ENCODE results near the gene U2AF1L4. TPM values are rescaled to one million over a fixed set of nuclear protein-coding genes. Genes with fewer than 3 reads are reported as not detected.
A peak's percentile ranks its signal among the peaks of the same experiment; 100 is the strongest.

The U2AF1L4 gene
- total RNA-seq, 1 donor = 5.8 TPM

- Histone ChIP-seq H3K4me2 (ENCODE audit: insufficient read depth, low read length) (no peak within 1 kb of the TSS), H3K36me3 (ENCODE audit: insufficient read depth, low read length) (no peaks in the 10 kb centered on the region), H2AFZ (ENCODE audit: low read length) (no peak within 1 kb of the TSS), H3K79me2 (ENCODE audit: insufficient read depth, low read length) (no peaks in the 10 kb centered on the region), H3K4me1 (ENCODE audit: insufficient read depth, low read length) (peaks cover 6% of the 10 kb centered on the region), H3K27ac (ENCODE audit: low read depth, low read length) (no peak within 1 kb of the TSS), H3K27me3 (ENCODE audit: insufficient read depth, low read length) (no peaks in the 10 kb centered on the region), H3K4me3 (ENCODE audit: insufficient read depth, low read length) (no peak within 1 kb of the TSS), H4K20me1 (ENCODE audit: insufficient read depth, low read length) (no peaks in the 10 kb centered on the region), H3K9me3 (ENCODE audit: low read depth, low read length) (no peaks in the 10 kb centered on the region)
- no peak for TF ChIP-seq CTCF (IDR thresholded peaks at IDR 0.05; ENCODE audit: extremely low read depth, low read depth, low read length)
- DNase-seq (ENCODE audit: insufficient read length, low spot score, missing footprints) = peak; percentile 96
These were observed 41.0 kb downstream of the U2AF1L4 start, which contains the start of gene ZBTB32 for GRCh38 chr19:35704218-35704617. Gene ZBTB32 (plus strand): TSS chr19:35704558. CDS start chr19:35714627, 10,069 bp downstream.

- no peak overlapping the region for H3K4me2 ChIP-seq (ENCODE audit: insufficient read depth, low read length)
- no peaks in the 10 kb centered on the region for H3K9me3 ChIP-seq (ENCODE audit: low read depth, low read length)
- H3K27me3 ChIP-seq (ENCODE audit: insufficient read depth, low read length) = no peaks in the 10 kb centered on the region
- H3K4me3 ChIP-seq (ENCODE audit: insufficient read depth, low read length) = no peak overlapping the region
- no peaks in the 10 kb centered on the region for H3K36me3 ChIP-seq (ENCODE audit: insufficient read depth, low read length)
- H3K27ac ChIP-seq (ENCODE audit: low read depth, low read length) = no peak overlapping the region
- TF ChIP-seq CTCF (IDR thresholded peaks at IDR 0.05; ENCODE audit: extremely low read depth, low read depth, low read length) = no peak
- no peaks in the 10 kb centered on the region for H3K79me2 ChIP-seq (ENCODE audit: insufficient read depth, low read length)
- peak; percentile 34 for DNase-seq (ENCODE audit: insufficient read length, low spot score, missing footprints)
- no peak overlapping the region for H2AFZ ChIP-seq (ENCODE audit: low read length)
- H4K20me1 ChIP-seq (ENCODE audit: insufficient read depth, low read length) = no peaks in the 10 kb centered on the region
- H3K4me1 ChIP-seq (ENCODE audit: insufficient read depth, low read length) = peaks cover 6% of the 10 kb centered on the region
These were observed 41.9 kb downstream of the U2AF1L4 start for GRCh38 chr19:35703343-35703742.

GRCh38 chr19:35702223-35703012, 42.8 kb downstream of the U2AF1L4 start:
- H3K27ac ChIP-seq (ENCODE audit: low read depth, low read length) = no peak overlapping the region
- H3K27me3 ChIP-seq (ENCODE audit: insufficient read depth, low read length) = no peaks in the 10 kb centered on the region
- DNase-seq (ENCODE audit: insufficient read length, low spot score, missing footprints) = peak; percentile 99
- TF ChIP-seq CTCF (IDR thresholded peaks at IDR 0.05; ENCODE audit: extremely low read depth, low read depth, low read length) = no peak
- peak overlapping the region; percentile 74 for H3K4me3 ChIP-seq (ENCODE audit: insufficient read depth, low read length)
- H3K4me2 ChIP-seq (ENCODE audit: insufficient read depth, low read length) = peak overlapping the region; percentile 96
- peaks cover 6% of the 10 kb centered on the region for H3K4me1 ChIP-seq (ENCODE audit: insufficient read depth, low read length)
- peak overlapping the region; percentile 90 for H2AFZ ChIP-seq (ENCODE audit: low read length)
- no peaks in the 10 kb centered on the region for H3K36me3 ChIP-seq (ENCODE audit: insufficient read depth, low read length)
- no peaks in the 10 kb centered on the region for H3K9me3 ChIP-seq (ENCODE audit: low read depth, low read length)
- H3K79me2 ChIP-seq (ENCODE audit: insufficient read depth, low read length) = no peaks in the 10 kb centered on the region
- H4K20me1 ChIP-seq (ENCODE audit: insufficient read depth, low read length) = no peaks in the 10 kb centered on the region

GRCh38 chr19:35696835-35697234, 48.4 kb downstream of the U2AF1L4 start:
- no peaks in the 10 kb centered on the region for H3K36me3 ChIP-seq (ENCODE audit: insufficient read depth, low read length)
- no peaks in the 10 kb centered on the region for H3K9me3 ChIP-seq (ENCODE audit: low read depth, low read length)
- no peak overlapping the region for H2AFZ ChIP-seq (ENCODE audit: low read length)
- no peaks in the 10 kb centered on the region for H3K79me2 ChIP-seq (ENCODE audit: insufficient read depth, low read length)
- no peak overlapping the region for H3K4me3 ChIP-seq (ENCODE audit: insufficient read depth, low read length)
- H3K4me1 ChIP-seq (ENCODE audit: insufficient read depth, low read length) = no peaks in the 10 kb centered on the region
- no peak overlapping the region for H3K4me2 ChIP-seq (ENCODE audit: insufficient read depth, low read length)
- no peak for DNase-seq (ENCODE audit: insufficient read length, low spot score, missing footprints)
- no peaks in the 10 kb centered on the region for H4K20me1 ChIP-seq (ENCODE audit: insufficient read depth, low read length)
- H3K27ac ChIP-seq (ENCODE audit: low read depth, low read length) = no peak overlapping the region
- no peaks in the 10 kb centered on the region for H3K27me3 ChIP-seq (ENCODE audit: insufficient read depth, low read length)
- TF ChIP-seq CTCF (IDR thresholded peaks at IDR 0.05; ENCODE audit: extremely low read depth, low read depth, low read length) = no peak

Data from osteoblast (primary cell).